ENCODE measurements around the gene CAMTA1.
A peak's percentile ranks its signal among the peaks of the same experiment; 100 is the strongest.

Gene CAMTA1

GRCh38 chr1:7473223-7474142 is 688.2 kb downstream of the CAMTA1 start:
- no peak for DNase-seq

GRCh38 chr1:7474143-7474490 is 688.9 kb downstream of the CAMTA1 start:
- no peak for DNase-seq

GRCh38 chr1:7474786-7475502 is 689.7 kb downstream of the CAMTA1 start:
- no peak for DNase-seq

GRCh38 chr1:7475691-7476090 is 690.4 kb downstream of the CAMTA1 start:
- DNase-seq, result no peak

GRCh38 chr1:7476402-7476801 is 691.1 kb downstream of the CAMTA1 start:
- no peak for DNase-seq

GRCh38 chr1:7476861-7477547 is 691.8 kb downstream of the CAMTA1 start:
- DNase-seq, result no peak

- DNase-seq, result no peak
These were observed 692.3 kb downstream of the CAMTA1 start for GRCh38 chr1:7477593-7477992.

- no peak for DNase-seq
These were observed 693.0 kb downstream of the CAMTA1 start for GRCh38 chr1:7478142-7478790.

GRCh38 chr1:7478809-7479499 is 693.7 kb downstream of the CAMTA1 start:
- DNase-seq, result peak; percentile 54

GRCh38 chr1:7479571-7479970 is 694.3 kb downstream of the CAMTA1 start:
- DNase-seq, result no peak

- DNase-seq, result no peak
These were observed 695.9 kb downstream of the CAMTA1 start for GRCh38 chr1:7481194-7481593.

GRCh38 chr1:7482077-7482476 is 696.8 kb downstream of the CAMTA1 start:
- no peak for DNase-seq

GRCh38 chr1:7482772-7483495 is 697.7 kb downstream of the CAMTA1 start:
- no peak for DNase-seq

- no peak for DNase-seq
These were observed 698.6 kb downstream of the CAMTA1 start for GRCh38 chr1:7483634-7484383.

GRCh38 chr1:7485086-7485780 is 700.0 kb downstream of the CAMTA1 start:
- no peak for DNase-seq

GRCh38 chr1:7485826-7486225 is 700.6 kb downstream of the CAMTA1 start:
- no peak for DNase-seq

- no peak for DNase-seq
These were observed 702.7 kb downstream of the CAMTA1 start for GRCh38 chr1:7487766-7488474.

- DNase-seq, result no peak
These were observed 703.2 kb downstream of the CAMTA1 start for GRCh38 chr1:7488475-7488842.

GRCh38 chr1:7489586-7489985 is 704.3 kb downstream of the CAMTA1 start:
- DNase-seq, result no peak

- DNase-seq, result no peak
These were observed 705.3 kb downstream of the CAMTA1 start for GRCh38 chr1:7490576-7490975.

Data from COR-L47 (cell line).